ENCODE measurements around the gene NKX2-1.

GRCh38 chr14:36505892-36506731 is 13.9 kb downstream of the NKX2-1 start:
- TF ChIP-seq CTCF (IDR thresholded peaks at IDR 0.05; ENCODE audit: low read depth, low read length, poor library complexity, severe bottlenecking) (no peak), EZH2phosphoT487 (IDR thresholded peaks at IDR 0.05; ENCODE audit: borderline replicate concordance, low read length) (no peak)
